Heart left ventricle (tissue), 13 donors: ENCODE measurements around the gene GPR155.

Experiments used
- POLR2A ChIP-seq, 2 donors: fragments of 450-650 bp; IDR thresholded peaks; one replicate each; pipeline ENCODE4 v1.6.1; 2017; ENCODE audit warnings: antibody characterized with exemption in 2 of 2, mild to moderate bottlenecking in 2 of 2, moderate library complexity in 2 of 2
- TF ChIP-seq, protein P1 (sequence below), 12 donors: fragments of 200-600 bp; sonication (generic) in 4 of 12; IDR thresholded peaks; one replicate each; pipeline versions ENCODE4 v1.5.0 to v1.8.0; 2018 to 2022; ENCODE audit warnings: antibody characterized with exemption in 12 of 12, mild to moderate bottlenecking in 5 of 12
- donor health status: ischemic (EF 13 %, LVEDD 7.1; RV severe dilation, severe dysfunction).
- donor health status: DM: no; HTN: yes; CAD: no.
- donor health status: DM: no; HTN: no; CAD: no.
- donor health status: ischemic (EF 25% LVEDD 6.9; RV normal size, moderate dysfunction).
- donor health status: ischemic (EF 25% LVEDD 5.7; RV mildly dilated, moderate dysfunction).
- donor health status: ischemic (EF 35%, LVEDD 5.7; RV mildly dilated, moderate dysfunction).
- donor health status: nonischemic (EF 11% LVEDD 7.7; RV severe dilation, severe dysfunction).
- donor health status: DM: yes; HTN: yes; CAD: no.
- donor health status: PGD.
- donor health status: ischemic (EF 29% LVEDD 5.4; RV normal size, mild dysfunction).
- donor health status: nonischemic (EF 23%, LVEDD 6.1; RV moderate dilation, normal function).

DNA sequence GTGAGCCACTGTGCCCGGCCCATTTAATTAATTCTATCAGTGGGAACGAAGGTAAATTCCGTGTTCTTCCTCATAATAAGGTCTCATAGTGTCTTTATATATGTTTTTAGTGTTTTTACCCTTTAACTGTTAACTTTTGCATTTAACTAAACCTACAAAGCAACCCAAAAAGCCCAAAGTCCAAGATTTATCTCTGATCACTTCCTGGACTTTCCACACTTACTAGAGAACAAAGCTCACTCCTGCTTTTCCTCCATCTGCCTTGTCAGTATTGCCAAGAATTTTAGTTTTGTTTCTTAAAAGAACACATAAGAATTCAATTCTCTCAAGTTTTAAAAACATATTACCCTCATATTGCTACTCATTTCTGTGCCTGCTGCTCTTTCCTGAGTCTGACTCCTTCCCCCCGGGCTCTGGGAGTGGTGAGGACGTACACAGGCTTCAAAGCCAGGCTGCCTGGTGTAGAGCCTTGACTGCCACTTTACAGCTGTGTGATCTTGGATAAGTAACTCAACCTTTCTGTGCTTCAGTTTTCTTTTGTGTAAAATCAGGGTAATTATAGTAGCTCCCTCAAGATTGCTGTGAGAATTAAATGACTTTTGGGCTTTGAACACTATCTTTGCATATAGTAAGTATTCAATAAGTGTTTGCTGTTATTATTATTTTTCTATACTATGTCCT is 24.9 kb upstream of the GPR155 start:
- TF ChIP-seq, protein P1, sequence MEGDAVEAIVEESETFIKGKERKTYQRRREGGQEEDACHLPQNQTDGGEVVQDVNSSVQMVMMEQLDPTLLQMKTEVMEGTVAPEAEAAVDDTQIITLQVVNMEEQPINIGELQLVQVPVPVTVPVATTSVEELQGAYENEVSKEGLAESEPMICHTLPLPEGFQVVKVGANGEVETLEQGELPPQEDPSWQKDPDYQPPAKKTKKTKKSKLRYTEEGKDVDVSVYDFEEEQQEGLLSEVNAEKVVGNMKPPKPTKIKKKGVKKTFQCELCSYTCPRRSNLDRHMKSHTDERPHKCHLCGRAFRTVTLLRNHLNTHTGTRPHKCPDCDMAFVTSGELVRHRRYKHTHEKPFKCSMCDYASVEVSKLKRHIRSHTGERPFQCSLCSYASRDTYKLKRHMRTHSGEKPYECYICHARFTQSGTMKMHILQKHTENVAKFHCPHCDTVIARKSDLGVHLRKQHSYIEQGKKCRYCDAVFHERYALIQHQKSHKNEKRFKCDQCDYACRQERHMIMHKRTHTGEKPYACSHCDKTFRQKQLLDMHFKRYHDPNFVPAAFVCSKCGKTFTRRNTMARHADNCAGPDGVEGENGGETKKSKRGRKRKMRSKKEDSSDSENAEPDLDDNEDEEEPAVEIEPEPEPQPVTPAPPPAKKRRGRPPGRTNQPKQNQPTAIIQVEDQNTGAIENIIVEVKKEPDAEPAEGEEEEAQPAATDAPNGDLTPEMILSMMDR (IDR thresholded peaks at IDR 0.05), result no peak
- TF ChIP-seq POLR2A (IDR thresholded peaks at IDR 0.05), result no peak
